Measurements from ENCODE around the gene LRRC43.

The LRRC43 gene

DNA sequence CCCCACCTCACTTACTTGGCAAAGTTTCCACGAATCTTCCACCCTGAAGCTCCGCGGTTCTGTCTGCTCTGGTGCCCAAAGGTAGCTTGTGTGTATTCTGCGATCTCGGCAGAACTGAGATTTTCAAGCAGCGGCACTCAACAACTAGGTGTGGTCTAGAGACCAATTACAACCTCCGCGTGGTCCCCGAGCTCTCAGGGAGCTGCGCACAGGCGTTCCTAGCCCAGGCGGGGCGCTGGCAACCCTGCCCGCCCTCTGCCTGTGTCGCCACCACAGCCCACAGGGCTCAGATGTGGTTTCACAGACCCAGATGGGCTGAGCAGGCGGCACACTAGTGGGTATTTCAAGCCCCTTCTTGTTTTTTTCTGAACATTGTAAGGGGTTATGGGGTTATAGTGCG lies 44.4 kb downstream of the LRRC43 start:
- DNase-seq: no peak

DNA sequence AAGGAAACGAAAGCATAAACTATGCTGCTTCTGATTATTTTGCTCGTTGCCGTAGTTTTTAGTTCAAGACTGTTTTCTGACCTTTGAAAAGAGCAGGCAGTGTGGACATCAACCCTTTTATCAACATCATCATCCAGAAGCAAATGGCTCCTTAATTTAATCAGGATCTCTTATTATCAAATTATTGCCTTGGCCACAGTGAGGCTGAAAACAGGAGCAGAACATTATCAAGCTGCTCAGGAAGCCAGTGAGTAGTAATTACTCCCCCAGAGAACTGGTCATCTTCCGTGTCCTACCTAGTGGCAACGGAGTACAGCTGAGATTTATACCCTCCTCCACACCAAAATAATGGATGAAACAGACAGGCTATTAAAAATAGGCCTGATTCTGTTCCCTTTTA lies 45.2 kb downstream of the LRRC43 start:
- no peak for DNase-seq

DNA sequence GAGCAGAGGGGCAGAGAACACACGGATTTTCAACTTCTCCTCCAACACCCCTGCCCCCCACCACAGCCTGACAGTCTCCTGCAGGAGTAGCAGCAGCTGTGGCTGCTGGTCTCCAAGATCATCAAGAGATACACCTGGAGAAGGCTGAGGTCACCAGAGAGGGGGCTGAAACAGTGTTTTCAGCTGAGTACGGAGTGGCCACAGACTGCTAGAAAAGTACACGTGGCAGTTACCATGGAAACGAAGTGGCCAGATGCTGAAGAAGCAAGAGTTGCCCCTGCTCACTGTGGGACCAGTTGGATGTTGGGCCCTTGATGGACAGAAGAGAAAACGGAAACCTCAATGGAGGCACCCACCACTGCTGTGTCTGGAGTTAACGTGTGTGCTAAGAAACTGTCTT lies 47.9 kb downstream of the LRRC43 start:
- DNase-seq: no peak

DNA sequence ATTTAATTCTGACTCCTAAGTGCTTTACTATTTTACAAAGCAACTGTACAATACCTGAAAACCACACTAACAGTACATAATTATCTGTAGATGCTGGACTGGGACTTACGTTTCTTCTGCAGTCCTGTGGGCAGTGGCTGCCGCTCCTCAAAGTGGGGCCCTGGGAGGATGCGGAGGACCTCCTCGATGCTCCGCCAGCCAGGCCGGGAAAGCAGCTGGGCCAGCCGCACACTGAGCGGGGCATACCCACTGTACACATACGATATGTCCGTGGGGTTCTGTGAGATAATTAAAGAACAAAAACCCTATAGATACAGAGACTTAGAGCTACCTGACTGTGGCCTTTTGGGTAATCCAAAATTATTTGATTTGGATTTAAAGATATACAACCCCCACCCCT lies 49.8 kb downstream of the LRRC43 start:
- no peak for DNase-seq

DNA sequence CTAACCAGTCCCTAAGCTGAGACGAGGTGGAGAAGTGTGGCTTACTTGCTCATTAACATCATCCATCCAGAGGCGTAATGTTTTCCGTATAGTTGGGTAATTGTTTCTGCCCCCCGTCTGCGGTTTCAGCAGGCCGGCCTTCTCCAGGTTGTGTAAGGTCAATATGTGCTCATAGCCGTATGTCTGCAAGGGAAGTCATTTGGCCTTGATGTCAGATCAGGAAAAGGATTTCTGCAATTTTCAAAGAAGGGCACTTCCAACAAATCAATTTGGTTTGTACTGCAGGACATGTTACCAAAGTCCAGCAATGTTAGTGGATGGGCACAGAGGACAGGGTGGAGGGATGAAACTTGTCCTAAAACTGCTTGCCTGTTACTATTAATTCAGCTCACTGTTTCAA lies 52.8 kb downstream of the LRRC43 start:
- peak; percentile 47 for DNase-seq

DNA sequence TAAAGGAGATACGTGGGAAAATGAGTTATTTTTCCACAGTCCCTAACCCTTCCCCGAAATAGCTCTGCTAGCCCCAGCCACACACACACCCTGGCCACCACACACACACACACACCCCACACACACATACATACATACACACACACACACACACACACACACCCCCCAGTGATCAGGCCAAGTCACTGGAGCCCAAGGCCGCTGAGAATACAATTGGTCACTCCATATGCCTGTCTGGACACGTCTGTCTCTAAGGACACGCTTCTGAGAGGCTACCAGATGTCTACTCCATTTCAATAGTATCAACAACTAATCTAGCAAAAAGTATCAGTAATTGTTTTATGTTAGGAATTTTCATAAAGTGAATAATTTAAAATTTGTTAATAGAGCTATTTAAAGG lies 55.9 kb downstream of the LRRC43 start:
- DNase-seq: no peak

DNA sequence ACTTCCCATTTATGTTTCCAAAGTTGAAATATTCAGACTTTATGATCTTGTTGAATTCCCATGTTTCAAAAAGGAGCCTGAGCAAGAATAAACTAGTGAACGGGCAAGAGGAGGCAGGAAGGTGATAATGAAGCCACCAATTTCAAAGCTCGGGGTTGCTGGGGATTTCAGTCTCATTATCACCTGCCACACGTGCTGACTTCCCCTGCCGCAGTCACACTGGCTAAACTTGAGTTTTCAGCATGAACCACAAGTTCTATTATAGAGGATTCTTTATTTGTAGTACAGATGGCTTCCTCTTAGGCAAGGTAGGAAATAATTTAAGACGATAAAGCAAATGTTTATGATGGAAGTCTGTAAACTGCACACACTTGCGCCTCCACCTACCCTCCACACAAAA lies 61.0 kb downstream of the LRRC43 start:
- no peak for DNase-seq

DNA sequence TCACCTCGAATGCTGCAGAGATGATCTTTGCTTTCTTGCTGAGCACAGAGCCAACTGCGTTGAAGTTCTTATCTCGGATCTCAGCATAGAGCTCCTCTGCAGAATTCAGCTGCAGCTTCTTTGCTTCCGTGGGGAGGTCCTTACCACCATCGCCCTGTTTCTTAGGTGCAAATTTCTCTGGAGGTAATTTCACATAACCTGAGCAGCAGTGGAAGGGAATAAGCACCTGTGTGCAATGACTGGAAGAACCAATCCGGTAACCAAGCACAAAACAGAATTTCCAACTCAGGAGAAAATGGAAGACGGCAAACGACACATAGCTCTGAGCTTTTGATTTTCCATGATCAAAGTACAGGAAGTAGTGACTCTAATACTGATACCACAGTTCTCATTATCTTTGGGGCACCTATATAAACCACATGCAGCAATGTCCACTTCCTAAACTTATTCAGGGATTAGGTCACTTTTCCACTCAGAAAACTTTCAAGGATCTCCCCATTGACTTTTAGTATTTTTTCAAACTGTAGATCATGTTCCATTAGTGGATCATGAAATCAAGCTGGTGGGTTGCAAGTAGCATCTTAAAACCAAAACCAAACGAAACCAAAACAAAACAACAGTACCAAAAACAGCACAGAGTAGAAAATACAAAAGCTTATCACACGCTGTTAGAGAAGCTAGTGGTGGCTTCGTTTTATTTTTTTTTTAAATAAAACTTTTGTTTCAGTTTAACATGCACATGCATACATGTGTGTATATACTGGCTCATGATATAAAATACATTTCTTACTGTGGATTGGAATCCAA lies 61.8 kb downstream of the LRRC43 start:
- DNase-seq: no peak

DNA sequence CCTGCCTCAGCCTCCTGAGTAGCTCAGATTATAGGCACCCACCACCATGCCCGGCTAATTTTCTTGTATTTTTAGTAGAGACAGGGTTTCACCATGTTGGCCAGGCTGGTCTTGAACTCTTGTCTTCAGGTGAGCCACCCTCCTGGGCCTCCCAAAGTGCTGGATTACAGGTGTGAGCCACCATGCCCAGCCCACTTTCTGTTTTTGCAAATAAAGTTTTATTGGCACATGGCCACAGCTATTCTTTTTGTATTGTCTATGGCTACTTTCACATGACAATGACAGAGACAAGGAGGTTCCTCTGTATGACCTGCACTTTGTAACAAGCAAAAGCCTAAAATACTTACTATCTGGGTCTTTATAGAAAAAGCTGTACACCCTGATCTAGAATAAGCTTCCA lies 62.6 kb downstream of the LRRC43 start:
- DNase-seq: no peak

DNA sequence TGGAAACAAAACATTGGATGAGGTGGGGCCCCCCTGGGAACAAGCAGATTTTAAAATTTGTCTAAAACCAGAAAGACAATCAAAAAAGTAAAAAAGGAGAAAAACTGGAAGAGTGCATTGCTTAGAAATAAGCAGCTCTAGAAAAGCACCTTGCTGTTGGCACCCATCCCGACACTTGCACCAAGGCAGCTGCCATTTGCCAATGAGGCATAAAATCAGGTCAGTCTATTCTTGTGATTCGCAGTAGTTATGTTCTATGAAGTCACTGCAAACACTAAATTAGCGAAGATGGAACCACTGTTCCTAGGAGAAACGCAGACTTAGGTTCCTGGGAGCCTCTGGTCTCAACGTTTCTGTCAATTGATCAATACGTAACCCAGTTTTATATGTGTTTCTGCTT lies 67.1 kb downstream of the LRRC43 start:
- DNase-seq: no peak

DNA sequence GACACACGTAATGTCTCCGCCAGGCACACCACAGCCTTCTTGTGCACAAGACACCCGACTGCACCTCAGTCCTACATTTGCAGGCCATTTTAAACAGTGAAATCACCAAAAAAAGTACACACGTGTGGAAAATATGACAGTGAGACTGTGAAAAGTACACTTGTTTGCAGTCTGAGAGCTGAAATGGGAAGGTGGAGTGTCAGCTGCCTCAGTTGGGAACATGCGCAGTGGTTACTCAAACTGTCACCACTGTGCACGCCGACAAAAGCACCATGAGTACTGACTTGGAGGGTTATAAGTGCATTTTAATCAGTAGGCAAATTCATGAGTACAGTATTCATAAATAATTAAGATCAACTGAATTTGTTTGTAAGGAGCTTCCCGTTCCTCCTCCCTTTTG lies 67.6 kb downstream of the LRRC43 start:
- DNase-seq: no peak

Data from inflammatory macrophage treated with lipopolysaccharide for 4 hours (primary cell).